Keratinocyte (primary cell): ENCODE data around the gene CGB7.
"Not testable (repeated sequence)": the region's sequence is repeated elsewhere in the genome, so short reads cannot be mapped to it uniquely, and the experiment has no call there.

Experiments used
- EZH2 ChIP-seq: IDR thresholded peaks from one replicate; pipeline ENCODE4 v1.6.1; 2012; ENCODE audit warnings: inconsistent platforms, mild to moderate bottlenecking, low read length, moderate library complexity
- TF ChIP-seq, protein P1 (sequence below), 3 experiments: IDR thresholded peaks in 1 of 3; conservative IDR thresholded peaks in 1 of 3; optimal IDR thresholded peaks in 1 of 3; 2 replicates in 2 of 3; 3 replicates in 1 of 3; pipeline versions ENCODE3 to v1.5.1; 2011; ENCODE audit warnings: low read length in 3 of 3, mild to moderate bottlenecking in 3 of 3, moderate library complexity in 2 of 3, control low read depth in 1 of 3, inconsistent platforms in 1 of 3; ENCODE audit not compliant: insufficient read depth in 2 of 3; ENCODE audit errors: extremely low read depth in 1 of 3

DNA sequence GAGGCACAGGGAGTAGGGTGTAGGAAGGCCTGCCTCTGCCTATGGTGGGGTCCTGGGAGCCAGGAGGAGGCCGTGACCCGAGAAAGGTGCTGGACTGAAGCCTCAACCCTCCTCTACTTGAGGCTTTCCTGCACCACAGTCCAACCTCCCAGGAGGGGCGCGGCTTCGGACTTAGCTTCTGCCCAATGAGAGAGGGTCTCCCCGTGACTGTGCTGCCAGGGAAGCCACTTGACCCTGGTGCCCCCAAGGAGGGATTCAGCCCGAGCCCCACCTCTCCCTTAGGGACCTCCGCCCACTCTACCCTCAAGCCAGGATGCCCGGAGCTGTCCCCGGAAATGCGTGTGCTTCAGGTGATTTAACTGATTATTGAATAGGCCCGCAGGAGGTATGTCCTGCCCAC, 8.5 kb downstream of the CGB7 start, which contains the start of gene CGB8:
- not testable (repeated sequence) for TF ChIP-seq EZH2
- TF ChIP-seq, protein P1, sequence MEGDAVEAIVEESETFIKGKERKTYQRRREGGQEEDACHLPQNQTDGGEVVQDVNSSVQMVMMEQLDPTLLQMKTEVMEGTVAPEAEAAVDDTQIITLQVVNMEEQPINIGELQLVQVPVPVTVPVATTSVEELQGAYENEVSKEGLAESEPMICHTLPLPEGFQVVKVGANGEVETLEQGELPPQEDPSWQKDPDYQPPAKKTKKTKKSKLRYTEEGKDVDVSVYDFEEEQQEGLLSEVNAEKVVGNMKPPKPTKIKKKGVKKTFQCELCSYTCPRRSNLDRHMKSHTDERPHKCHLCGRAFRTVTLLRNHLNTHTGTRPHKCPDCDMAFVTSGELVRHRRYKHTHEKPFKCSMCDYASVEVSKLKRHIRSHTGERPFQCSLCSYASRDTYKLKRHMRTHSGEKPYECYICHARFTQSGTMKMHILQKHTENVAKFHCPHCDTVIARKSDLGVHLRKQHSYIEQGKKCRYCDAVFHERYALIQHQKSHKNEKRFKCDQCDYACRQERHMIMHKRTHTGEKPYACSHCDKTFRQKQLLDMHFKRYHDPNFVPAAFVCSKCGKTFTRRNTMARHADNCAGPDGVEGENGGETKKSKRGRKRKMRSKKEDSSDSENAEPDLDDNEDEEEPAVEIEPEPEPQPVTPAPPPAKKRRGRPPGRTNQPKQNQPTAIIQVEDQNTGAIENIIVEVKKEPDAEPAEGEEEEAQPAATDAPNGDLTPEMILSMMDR (optimal IDR thresholded peaks at IDR 0.05 in 1 of 3, IDR thresholded peaks at IDR 0.05 in 1 of 3, conservative IDR thresholded peaks at IDR 0.05 in 1 of 3; ENCODE audit: extremely low read depth in 1 of 3, insufficient read depth in 2 of 3, low read length in 3 of 3), result not testable (repeated sequence)
